Inflammatory macrophage treated with lipopolysaccharide for 1 hour (primary cell): ENCODE results near the gene PDSS1.

Source experiments
- DNase-seq, 2 donors: peaks; one replicate each; pipeline ENCODE4 v3.0.0-alpha.2; 2020 to 2022

PDSS1 gene

GRCh38 chr10:26699631-26700030 is 2.1 kb downstream of the PDSS1 start:
- DNase-seq, result no peak

- DNase-seq, result no peak
These were observed 3.6 kb downstream of the PDSS1 start for GRCh38 chr10:26700884-26701630.

- no peak for DNase-seq
These were observed 5.6 kb downstream of the PDSS1 start for GRCh38 chr10:26703096-26703495.

- DNase-seq, result no peak
These were observed 6.5 kb downstream of the PDSS1 start for GRCh38 chr10:26703974-26704373.

- peak; percentile 77 to 96 for DNase-seq
These were observed 8.7 kb downstream of the PDSS1 start for GRCh38 chr10:26706206-26706605.

- no peak for DNase-seq
These were observed 9.4 kb downstream of the PDSS1 start for GRCh38 chr10:26706936-26707335.

GRCh38 chr10:26711324-26711723 is 13.8 kb downstream of the PDSS1 start:
- no peak for DNase-seq

GRCh38 chr10:26714415-26715136 is 17.1 kb downstream of the PDSS1 start:
- no peak for DNase-seq

- no peak for DNase-seq
These were observed 17.6 kb downstream of the PDSS1 start for GRCh38 chr10:26715137-26715487.

GRCh38 chr10:26717476-26717875 is 20.0 kb downstream of the PDSS1 start:
- no peak for DNase-seq

GRCh38 chr10:26721561-26721960 is 24.1 kb downstream of the PDSS1 start:
- no peak for DNase-seq

- DNase-seq, result no peak
These were observed 25.5 kb downstream of the PDSS1 start for GRCh38 chr10:26723016-26723415.

- peak in 1 of 2 donors; percentile 49 for DNase-seq
These were observed 28.6 kb downstream of the PDSS1 start for GRCh38 chr10:26725837-26726727.

GRCh38 chr10:26727005-26727404 is 29.5 kb downstream of the PDSS1 start:
- no peak for DNase-seq

GRCh38 chr10:26728957-26729356 is 31.5 kb downstream of the PDSS1 start:
- no peak for DNase-seq

- DNase-seq, result no peak
These were observed 31.9 kb downstream of the PDSS1 start for GRCh38 chr10:26729395-26729794.

GRCh38 chr10:26730552-26730951 is 33.1 kb downstream of the PDSS1 start:
- DNase-seq, result no peak

GRCh38 chr10:26733750-26734568 is 36.5 kb downstream of the PDSS1 start:
- DNase-seq, result no peak

- no peak for DNase-seq
These were observed 37.9 kb downstream of the PDSS1 start for GRCh38 chr10:26735435-26735834.

GRCh38 chr10:26737730-26738129 is 40.2 kb downstream of the PDSS1 start:
- peak; percentile 93 to 99 for DNase-seq

- peak; percentile 70 to 93 for DNase-seq
These were observed 40.9 kb downstream of the PDSS1 start for GRCh38 chr10:26738301-26738911.

GRCh38 chr10:26739071-26739631 is 41.6 kb downstream of the PDSS1 start:
- peak; percentile 59 to 76 for DNase-seq
